Nephron progenitor cell (in vitro differentiated cells): ENCODE data around the gene ZNF202.

Experiments used
- DNase-seq: peaks from one replicate; pipeline ENCODE4 v3.0.0; 2021
- H3K27ac Mint-ChIP-seq: 2 replicates; pipeline ENCODE4 v1.8.0; 2021; ENCODE audit warnings: mild to moderate bottlenecking, moderate library complexity, mixed read lengths
- H3K27me3 Mint-ChIP-seq: 2 replicates; pipeline ENCODE4 v1.8.0; 2021; ENCODE audit warnings: mild to moderate bottlenecking, low read depth, mixed read lengths; ENCODE audit not compliant: poor library complexity
- H3K36me3 Mint-ChIP-seq: 2 replicates; pipeline ENCODE4 v1.8.0; 2021; ENCODE audit warnings: low read depth, mixed read lengths
- H3K4me1 Mint-ChIP-seq: 2 replicates; pipeline ENCODE4 v1.8.0; 2021; ENCODE audit warnings: mixed read lengths
- H3K4me3 Mint-ChIP-seq: 2 replicates; pipeline ENCODE4 v1.8.0; 2021; ENCODE audit warnings: mild to moderate bottlenecking, moderate library complexity, mixed read lengths
- H3K9me3 Mint-ChIP-seq: 2 replicates; pipeline ENCODE4 v1.8.0; 2021; ENCODE audit warnings: mild to moderate bottlenecking, moderate library complexity, mixed read lengths
- TF ChIP-seq, protein P1 (sequence below): fragments of 200-600 bp; sonication (generic); IDR thresholded peaks from 2 replicates; pipeline ENCODE4 v1.5.0; 2021; ENCODE audit warnings: antibody characterized with exemption

The ZNF202 gene

DNA sequence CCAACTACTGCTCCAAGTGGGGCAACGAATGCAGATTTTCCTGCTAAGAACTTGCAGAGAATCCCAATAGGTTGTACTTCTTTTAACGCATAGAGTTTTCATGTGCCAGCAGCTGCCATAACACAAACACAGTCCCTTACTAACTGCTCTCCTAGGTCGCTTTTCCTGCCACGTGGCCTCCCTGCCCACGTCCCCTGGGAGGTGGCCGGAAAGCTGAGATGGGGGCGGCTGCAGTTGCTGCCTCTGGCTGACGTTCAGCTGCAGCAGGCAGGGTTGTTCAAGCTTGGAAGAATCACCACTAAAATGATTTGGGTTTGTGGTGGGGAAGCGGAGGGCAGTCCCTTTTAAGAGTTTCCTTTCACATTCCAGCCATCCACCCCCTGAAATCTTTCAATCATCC, 39.3 kb downstream of the ZNF202 start:
- Mint-ChIP-seq H3K27me3 (peaks cover 12% of the 10 kb centered on the region), H3K9me3 (peaks cover 15% of the 10 kb centered on the region), H3K36me3 (no peaks in the 10 kb centered on the region), H3K4me3 (no peak overlapping the region), H3K4me1 (peaks cover 16% of the 10 kb centered on the region), H3K27ac (no peak overlapping the region)
- TF ChIP-seq, protein P1, sequence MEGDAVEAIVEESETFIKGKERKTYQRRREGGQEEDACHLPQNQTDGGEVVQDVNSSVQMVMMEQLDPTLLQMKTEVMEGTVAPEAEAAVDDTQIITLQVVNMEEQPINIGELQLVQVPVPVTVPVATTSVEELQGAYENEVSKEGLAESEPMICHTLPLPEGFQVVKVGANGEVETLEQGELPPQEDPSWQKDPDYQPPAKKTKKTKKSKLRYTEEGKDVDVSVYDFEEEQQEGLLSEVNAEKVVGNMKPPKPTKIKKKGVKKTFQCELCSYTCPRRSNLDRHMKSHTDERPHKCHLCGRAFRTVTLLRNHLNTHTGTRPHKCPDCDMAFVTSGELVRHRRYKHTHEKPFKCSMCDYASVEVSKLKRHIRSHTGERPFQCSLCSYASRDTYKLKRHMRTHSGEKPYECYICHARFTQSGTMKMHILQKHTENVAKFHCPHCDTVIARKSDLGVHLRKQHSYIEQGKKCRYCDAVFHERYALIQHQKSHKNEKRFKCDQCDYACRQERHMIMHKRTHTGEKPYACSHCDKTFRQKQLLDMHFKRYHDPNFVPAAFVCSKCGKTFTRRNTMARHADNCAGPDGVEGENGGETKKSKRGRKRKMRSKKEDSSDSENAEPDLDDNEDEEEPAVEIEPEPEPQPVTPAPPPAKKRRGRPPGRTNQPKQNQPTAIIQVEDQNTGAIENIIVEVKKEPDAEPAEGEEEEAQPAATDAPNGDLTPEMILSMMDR: no peak
- DNase-seq: peak; percentile 49

DNA sequence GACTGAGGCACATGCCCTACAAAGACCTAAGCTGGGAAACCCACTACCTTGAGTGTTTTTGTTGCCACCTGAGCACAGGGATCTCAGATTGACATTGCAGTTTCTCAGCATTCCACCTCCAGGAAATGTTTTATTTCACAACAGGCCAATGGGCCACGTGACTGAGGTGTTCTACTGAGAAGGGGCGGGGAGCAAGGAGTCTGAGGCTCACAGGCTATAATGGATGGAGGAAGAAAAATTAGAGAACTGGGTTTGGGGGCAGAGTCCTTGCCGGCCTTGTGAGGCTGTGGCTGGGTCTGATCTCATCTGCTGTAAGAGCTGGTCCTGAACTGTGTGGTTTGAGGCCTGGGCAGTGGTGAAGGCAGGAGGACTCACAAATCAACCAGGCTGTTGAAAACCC, 40.7 kb downstream of the ZNF202 start:
- H3K27ac Mint-ChIP-seq: no peak overlapping the region
- peaks cover 12% of the 10 kb centered on the region for H3K27me3 Mint-ChIP-seq
- no peak for DNase-seq
- no peaks in the 10 kb centered on the region for H3K36me3 Mint-ChIP-seq
- H3K9me3 Mint-ChIP-seq: peaks cover 15% of the 10 kb centered on the region
- no peak overlapping the region for H3K4me3 Mint-ChIP-seq
- TF ChIP-seq, protein P1: no peak
- peaks cover 16% of the 10 kb centered on the region for H3K4me1 Mint-ChIP-seq

DNA sequence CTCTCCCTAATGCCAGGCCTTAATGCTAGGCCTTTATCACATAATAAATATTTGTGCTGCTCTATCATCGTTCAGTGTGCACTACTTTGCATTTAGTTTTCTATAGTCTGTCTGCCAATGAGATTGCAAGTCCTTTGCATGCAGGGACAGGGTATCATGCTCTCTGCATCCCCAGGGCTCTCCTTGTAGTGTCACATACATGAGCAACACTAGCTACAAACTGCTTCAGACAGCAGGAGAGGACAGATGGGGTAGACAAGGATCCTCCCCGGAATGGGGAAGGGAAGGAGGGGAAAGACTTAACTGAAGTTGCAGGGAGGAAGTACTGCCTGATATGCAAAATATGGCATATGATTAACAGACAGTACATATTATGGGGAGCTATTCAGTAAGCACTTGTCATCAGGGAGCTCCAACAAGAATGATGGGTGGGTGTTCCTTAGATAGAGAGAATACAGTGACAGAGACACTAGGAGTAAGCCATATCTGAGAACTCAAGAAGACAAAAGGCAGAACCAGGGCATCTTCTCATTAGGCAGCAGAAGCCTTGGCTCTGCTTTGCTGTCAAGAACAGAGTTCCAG, 42.8 kb downstream of the ZNF202 start:
- Mint-ChIP-seq H3K27me3 (peaks cover 12% of the 10 kb centered on the region), H3K36me3 (no peaks in the 10 kb centered on the region), H3K9me3 (peaks cover 15% of the 10 kb centered on the region), H3K27ac (no peak overlapping the region), H3K4me3 (no peak overlapping the region), H3K4me1 (peaks cover 16% of the 10 kb centered on the region)
- TF ChIP-seq, protein P1: no peak
- no peak for DNase-seq

DNA sequence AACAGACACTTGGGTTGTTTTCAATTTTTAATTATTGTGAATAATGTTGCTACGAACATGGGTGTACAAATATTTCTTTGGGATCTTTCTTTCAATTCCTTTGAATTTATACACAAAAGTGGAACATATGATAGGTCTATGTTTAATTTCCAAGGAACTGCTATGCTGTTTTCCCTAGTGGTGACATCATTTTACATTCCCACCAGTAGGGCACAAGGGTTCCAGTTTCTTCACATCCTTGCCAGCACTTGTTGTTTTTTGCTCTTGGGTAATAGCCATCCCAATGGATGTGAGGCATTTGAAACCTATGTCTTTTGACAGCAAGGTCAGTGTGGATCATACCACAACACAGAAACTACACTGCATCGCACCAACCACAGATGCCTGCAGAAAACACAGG, 45.3 kb downstream of the ZNF202 start:
- TF ChIP-seq, protein P1: no peak
- Mint-ChIP-seq H3K27me3 (peaks cover 20% of the 10 kb centered on the region), H3K27ac (no peak overlapping the region), H3K9me3 (peaks cover 15% of the 10 kb centered on the region), H3K36me3 (no peaks in the 10 kb centered on the region), H3K4me3 (no peak overlapping the region), H3K4me1 (peaks cover 4% of the 10 kb centered on the region)
- no peak for DNase-seq

- TF ChIP-seq, protein P1: no peak
- H3K4me3 Mint-ChIP-seq: no peak overlapping the region
- no peak overlapping the region for H3K27ac Mint-ChIP-seq
- no peaks in the 10 kb centered on the region for H3K36me3 Mint-ChIP-seq
- no peak for DNase-seq
- peaks cover 14% of the 10 kb centered on the region for H3K9me3 Mint-ChIP-seq
- peaks cover 4% of the 10 kb centered on the region for H3K4me1 Mint-ChIP-seq
- peaks cover 20% of the 10 kb centered on the region for H3K27me3 Mint-ChIP-seq
Observed at GRCh38 chr11:123695231-123695630, 46.2 kb downstream of the ZNF202 start.

GRCh38 chr11:123694551-123694950, 46.9 kb downstream of the ZNF202 start:
- Mint-ChIP-seq H3K9me3 (peaks cover 7% of the 10 kb centered on the region), H3K27me3 (peaks cover 19% of the 10 kb centered on the region), H3K4me3 (no peak overlapping the region), H3K36me3 (no peaks in the 10 kb centered on the region), H3K27ac (no peak overlapping the region), H3K4me1 (peaks cover 4% of the 10 kb centered on the region)
- DNase-seq: no peak
- TF ChIP-seq, protein P1: no peak
